ENCODE measurements around the gene LRRC61. TPM values are rescaled to one million over a fixed set of nuclear protein-coding genes. Genes with fewer than 3 reads are reported as not detected.
A peak's percentile ranks its signal among the peaks of the same experiment; 100 is the strongest.

Gene LRRC61
- total RNA-seq, 2 donors from 2014 or later, result 10.8 to 22.3 TPM

DNA sequence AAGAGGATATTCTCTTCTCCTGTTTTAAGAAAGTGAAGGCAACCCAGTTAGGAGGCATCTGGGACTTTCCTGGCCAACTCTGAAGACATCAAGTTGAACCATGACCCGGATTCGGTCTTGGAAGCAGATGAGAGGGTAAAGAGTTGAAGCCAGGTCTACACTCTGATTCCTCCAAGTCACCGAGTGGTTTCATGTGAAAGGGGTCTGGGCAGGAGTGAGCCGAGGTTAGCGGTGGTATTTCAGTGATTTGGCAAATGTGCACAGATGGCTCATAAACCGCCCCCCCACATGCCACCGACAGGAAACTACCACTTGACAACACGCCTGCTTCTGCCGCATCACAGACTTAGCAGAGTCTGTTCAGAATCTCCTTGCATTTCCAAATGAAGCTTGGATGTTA is 34.1 kb downstream of the LRRC61 start:
- ATAC-seq (peak; percentile 73 to 78), DNase-seq (ENCODE audit: low spot score in 2 of 2) (peak in 1 of 2 donors; percentile 47)
- Mint-ChIP-seq H3K36me3 (peaks cover 0 to 6% of the 10 kb centered on the region in 2 donors), H3K27ac (peak overlapping the region; percentile 76 to 84), H3K9me3 (peaks cover 4 to 6% of the 10 kb centered on the region in 2 donors)

GRCh38 chr7:150357771-150358427 is 34.7 kb downstream of the LRRC61 start:
- ATAC-seq (peak; percentile 34 to 57), DNase-seq (ENCODE audit: low spot score in 2 of 2) (no peak)
- Mint-ChIP-seq H3K27ac (peak overlapping the region; percentile 72 to 76), H3K9me3 (peaks cover 4 to 6% of the 10 kb centered on the region in 2 donors), H3K36me3 (peaks cover 0 to 6% of the 10 kb centered on the region in 2 donors)

- Mint-ChIP-seq H3K36me3 (peaks cover 0 to 6% of the 10 kb centered on the region in 2 donors), H3K27ac (no peak overlapping the region), H3K9me3 (peaks cover 4 to 6% of the 10 kb centered on the region in 2 donors)
- DNase-seq (ENCODE audit: low spot score in 2 of 2) (no peak), ATAC-seq (peak; percentile 37 to 65)
Measured at GRCh38 chr7:150358433-150358832, 35.3 kb downstream of the LRRC61 start.

- H3K36me3 Mint-ChIP-seq, result peaks cover 0 to 6% of the 10 kb centered on the region in 2 donors
- peaks cover 4 to 6% of the 10 kb centered on the region in 2 donors for H3K9me3 Mint-ChIP-seq
- H3K27ac Mint-ChIP-seq, result peak overlapping the region in 1 of 2 donors; percentile 75
- ATAC-seq (no peak), DNase-seq (ENCODE audit: low spot score in 2 of 2) (no peak)
Measured at GRCh38 chr7:150358988-150359621, 36.0 kb downstream of the LRRC61 start.

GRCh38 chr7:150359622-150360362 is 36.6 kb downstream of the LRRC61 start:
- peak overlapping the region; percentile 61 to 73 for H3K27ac Mint-ChIP-seq
- ATAC-seq (no peak), DNase-seq (ENCODE audit: low spot score in 2 of 2) (no peak)
- peaks cover 0 to 6% of the 10 kb centered on the region in 2 donors for H3K36me3 Mint-ChIP-seq
- H3K9me3 Mint-ChIP-seq, result peaks cover 4 to 6% of the 10 kb centered on the region in 2 donors

DNA sequence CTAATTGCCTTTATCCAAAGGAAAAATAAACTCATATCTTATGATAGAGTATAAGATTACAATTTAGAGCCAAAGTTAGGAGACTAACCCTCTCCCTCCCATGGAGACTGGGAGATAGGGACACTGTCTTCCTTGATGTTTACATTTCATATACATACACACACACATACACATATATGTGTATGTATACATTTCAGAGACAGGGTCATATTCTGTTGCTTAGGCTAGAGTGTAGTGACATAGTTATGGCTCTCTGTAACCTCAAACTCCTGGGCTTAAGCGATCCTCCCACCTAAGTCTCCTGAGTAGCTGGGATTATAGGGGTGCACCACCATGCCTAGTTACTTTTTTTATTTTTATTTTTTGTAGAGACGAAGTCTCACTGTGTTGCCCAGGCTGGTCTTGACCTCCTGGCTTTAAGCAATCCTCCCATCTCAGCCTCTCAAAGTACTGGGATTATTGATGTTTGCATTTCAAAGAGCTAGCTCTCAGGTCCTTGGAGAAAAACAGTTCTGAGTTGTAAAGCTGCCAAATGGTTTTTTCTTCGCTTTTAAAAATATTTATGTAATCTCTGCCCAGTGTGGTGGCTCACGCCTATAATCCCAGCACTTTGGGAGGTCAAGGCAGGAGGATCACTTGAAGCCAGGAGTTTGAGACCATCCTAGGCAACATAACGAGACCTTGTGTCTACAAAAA is 37.4 kb downstream of the LRRC61 start:
- H3K27ac Mint-ChIP-seq, result peak overlapping the region; percentile 61 to 73
- ATAC-seq (no peak), DNase-seq (ENCODE audit: low spot score in 2 of 2) (no peak)
- H3K9me3 Mint-ChIP-seq, result peaks cover 4 to 6% of the 10 kb centered on the region in 2 donors
- peaks cover 0 to 6% of the 10 kb centered on the region in 2 donors for H3K36me3 Mint-ChIP-seq

- H3K27ac Mint-ChIP-seq, result no peak overlapping the region
Measured at GRCh38 chr7:150361402-150361801, 38.2 kb downstream of the LRRC61 start.

DNA sequence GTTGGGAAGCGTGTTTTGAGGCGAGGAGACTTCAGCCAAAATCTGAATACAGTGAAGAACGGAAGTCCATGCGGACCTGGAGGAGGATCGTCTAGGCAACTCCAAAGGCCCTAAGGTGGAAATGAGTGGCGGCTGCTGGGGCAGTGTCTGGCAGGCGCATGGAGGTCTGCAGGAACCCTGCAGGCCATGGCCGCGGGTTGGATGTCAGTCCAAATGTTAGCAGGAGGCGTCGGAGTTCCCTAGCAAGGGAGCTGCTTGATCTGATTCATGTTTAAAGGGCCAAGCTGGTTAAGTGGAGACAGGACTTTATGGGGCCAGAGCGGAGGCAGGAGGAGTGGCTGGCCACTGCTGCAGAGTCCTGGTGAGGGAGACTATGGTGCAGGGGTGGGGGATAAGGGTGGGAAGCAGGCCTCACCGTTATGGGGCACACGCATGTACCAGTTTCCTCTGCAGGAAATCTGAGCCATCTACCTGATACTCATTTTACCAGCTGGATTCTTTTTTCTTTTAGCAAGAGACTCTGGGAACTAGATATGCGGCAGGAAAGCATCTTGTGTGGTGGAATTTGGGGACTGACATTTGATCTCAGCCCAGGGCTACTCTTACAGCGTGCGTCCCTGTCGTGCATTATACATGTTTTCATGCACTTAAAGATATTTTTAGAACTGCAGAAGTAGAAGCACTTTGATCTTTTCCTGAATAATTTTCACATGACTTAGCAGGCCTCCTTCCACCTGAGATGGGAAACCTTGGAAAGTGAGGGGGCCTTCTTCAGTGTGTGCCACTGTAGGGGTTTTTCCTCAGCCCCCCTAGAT is 38.9 kb downstream of the LRRC61 start:
- H3K36me3 Mint-ChIP-seq, result peaks cover 0 to 6% of the 10 kb centered on the region in 2 donors
- ATAC-seq (no peak), DNase-seq (ENCODE audit: low spot score in 2 of 2) (no peak)
- peaks cover 4 to 6% of the 10 kb centered on the region in 2 donors for H3K9me3 Mint-ChIP-seq
- no peak overlapping the region for H3K27ac Mint-ChIP-seq

More at GRCh38 chr7:150361402-150361801, 38.2 kb downstream of the LRRC61 start:
- Mint-ChIP-seq H3K36me3 (peaks cover 0 to 6% of the 10 kb centered on the region in 2 donors), H3K9me3 (peaks cover 4 to 6% of the 10 kb centered on the region in 2 donors)
- ATAC-seq, result no peak
- no peak for DNase-seq (ENCODE audit: low spot score in 2 of 2)

- peaks cover 0 to 6% of the 10 kb centered on the region in 2 donors for H3K36me3 Mint-ChIP-seq
- H3K9me3 Mint-ChIP-seq, result peaks cover 4 to 6% of the 10 kb centered on the region in 2 donors
- ATAC-seq (no peak), DNase-seq (ENCODE audit: low spot score in 2 of 2) (no peak)
- H3K27ac Mint-ChIP-seq, result no peak overlapping the region
Measured at GRCh38 chr7:150363370-150363769, 40.2 kb downstream of the LRRC61 start.

- peaks cover under 1 to 6% of the 10 kb centered on the region in 2 donors for H3K36me3 Mint-ChIP-seq
- DNase-seq (ENCODE audit: low spot score in 2 of 2), result no peak
- no peak for ATAC-seq
- H3K9me3 Mint-ChIP-seq, result peaks cover 4 to 6% of the 10 kb centered on the region in 2 donors
- peak overlapping the region in 1 of 2 donors; percentile 25 for H3K27ac Mint-ChIP-seq
Measured at GRCh38 chr7:150363872-150364271, 40.7 kb downstream of the LRRC61 start.

DNA sequence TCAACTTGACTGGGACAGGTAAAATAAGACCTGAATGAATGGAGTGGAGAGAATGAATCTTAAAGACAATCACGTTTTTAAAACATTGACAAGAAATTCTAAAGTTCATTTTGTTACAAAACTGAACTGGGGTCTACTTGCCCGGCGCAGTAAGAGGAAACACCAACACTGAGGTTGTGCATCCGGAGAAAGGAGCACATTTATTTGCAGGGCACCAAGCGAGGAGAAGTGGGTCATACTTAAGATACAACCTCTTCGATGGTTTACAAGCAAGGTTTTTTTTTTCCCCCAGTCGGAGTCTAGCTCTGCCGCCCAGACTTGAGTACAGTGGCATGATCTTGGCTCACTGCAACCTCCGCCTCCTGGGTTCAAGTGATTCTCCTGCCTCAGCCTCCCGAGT is 42.0 kb downstream of the LRRC61 start:
- Mint-ChIP-seq H3K9me3 (peaks cover under 1 to 1% of the 10 kb centered on the region in 2 donors), H3K36me3 (peaks cover 2 to 5% of the 10 kb centered on the region in 2 donors), H3K27ac (no peak overlapping the region)
- ATAC-seq, result no peak
- DNase-seq (ENCODE audit: low spot score in 2 of 2), result no peak

- no peak for ATAC-seq
- Mint-ChIP-seq H3K27ac (peak overlapping the region in 1 of 2 donors; percentile 50), H3K36me3 (peaks cover 0 to 5% of the 10 kb centered on the region in 2 donors), H3K9me3 (no peaks in the 10 kb centered on the region)
- DNase-seq (ENCODE audit: low spot score in 2 of 2), result no peak
Measured at GRCh38 chr7:150365673-150366398, 42.7 kb downstream of the LRRC61 start.

GRCh38 chr7:150367677-150368095 is 44.5 kb downstream of the LRRC61 start:
- DNase-seq (ENCODE audit: low spot score in 2 of 2) (no peak), ATAC-seq (peak; percentile 65 to 74)
- H3K36me3 Mint-ChIP-seq, result peaks cover 0 to 5% of the 10 kb centered on the region in 2 donors
- H3K9me3 Mint-ChIP-seq, result no peaks in the 10 kb centered on the region
- peak overlapping the region; percentile 88 to 94 for H3K27ac Mint-ChIP-seq

DNA sequence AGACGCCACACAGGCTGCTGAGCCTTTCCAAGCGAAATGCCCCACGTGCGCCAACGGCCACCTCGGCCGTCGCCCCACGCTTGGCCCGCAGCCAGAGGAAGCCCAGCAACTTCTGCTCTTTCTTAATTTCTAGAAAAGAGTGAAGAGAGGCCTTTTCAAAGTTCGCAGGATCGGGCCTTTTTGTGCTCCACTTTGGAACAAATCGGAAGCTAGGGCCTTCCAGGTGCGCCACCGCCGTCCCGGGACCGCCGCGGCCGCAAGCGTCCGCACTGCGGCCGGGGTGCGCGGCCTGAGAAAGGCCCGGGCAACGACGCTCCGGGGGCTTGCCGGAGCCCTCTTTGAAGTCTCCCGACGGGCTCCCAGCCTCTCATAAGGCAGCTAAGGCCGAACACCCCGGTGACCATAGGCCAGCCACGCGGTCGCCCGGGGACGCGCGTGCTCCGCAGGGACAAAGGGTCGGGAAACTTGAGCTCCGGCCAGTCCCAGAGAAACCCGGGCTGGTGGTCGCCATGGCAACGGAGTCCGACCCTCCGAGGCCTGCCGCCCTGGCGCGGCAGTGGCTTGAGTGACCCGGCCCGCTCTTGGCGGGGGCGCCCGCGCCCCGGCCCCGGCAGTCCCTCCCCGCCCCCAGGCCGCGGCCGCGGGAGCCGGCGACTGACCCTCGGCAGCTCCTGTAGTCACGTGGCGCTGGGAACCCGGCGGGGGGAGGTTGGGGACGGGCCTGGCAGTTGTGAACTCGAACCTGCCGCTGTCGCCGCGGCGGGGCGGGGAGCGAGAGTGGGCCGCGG is 45.1 kb downstream of the LRRC61 start, which contains the start of gene REPIN1:
REPIN1 (plus strand) TSS at position 727 of the 788 bp plus-strand sequence. CDS start 890 bp downstream, outside the sequence.
- Mint-ChIP-seq H3K27ac (peak within 1 kb of the TSS; percentile 90 to 98), H3K36me3 (peaks cover 0 to 5% of the 10 kb centered on the region in 2 donors), H3K9me3 (no peaks in the 10 kb centered on the region)
- peak; percentile 76 to 86 for DNase-seq (ENCODE audit: low spot score in 2 of 2)
- peak; percentile 57 to 71 for ATAC-seq

Data from activated naive CD4-positive, alpha-beta T cell treated with anti-CD3 and anti-CD28 coated beads, Interleukin-2, amount 50 U/mL, for 72 hours (primary cell).